H1 (cell line): ENCODE data around the gene PCDHA10. TPM values are rescaled to one million over a fixed set of nuclear protein-coding genes. Genes with fewer than 3 reads are reported as not detected.
"Not testable (repeated sequence)": the region's sequence is repeated elsewhere in the genome, so short reads cannot be mapped to it uniquely, and the experiment has no call there.

ENCODE experiments used
- CTCF ChIA-PET: fragments of 300-600 bp; sonication (Branson Sonifier 250); formaldehyde crosslinking; loops from one replicate; lab custom pipeline; 2021; ENCODE audit not compliant: partially characterized antibody; lab: Charles Lee
- POLR2A ChIA-PET: fragments of 300-600 bp; sonication (Branson Sonifier 250); formaldehyde crosslinking; loops from one replicate; lab custom pipeline; 2021; ENCODE audit warnings: inconsistent platforms; ENCODE audit not compliant: partially characterized antibody; lab: Charles Lee
- DNase-seq, 2 experiments: peaks; one replicate each; pipeline versions ENCODE4 v3.0.0 to v3.0.0-alpha.2; 2010 to 2022; ENCODE audit warnings: low spot score in 2 of 2, low read depth in 1 of 2, mixed read lengths in 1 of 2
- FAIRE-seq: peaks from 2 replicates; lab custom pipeline; 2011; peaks lifted over from hg19 to GRCh38; lab: Jason Lieb, UNC
- H2AFZ ChIP-seq: 2 replicates; pipeline ENCODE4 v1.8.1; 2012; ENCODE audit warnings: low read length, inconsistent platforms
- H2AK5ac ChIP-seq: 2 replicates; pipeline ENCODE4 v1.6.1; 2013; ENCODE audit warnings: low read depth, low read length
- H2BK120ac ChIP-seq: replicated peaks from 2 replicates; pipeline ENCODE3; 2013; ENCODE audit warnings: low read depth, low read length, inconsistent platforms
- H2BK12ac ChIP-seq: 2 replicates; pipeline ENCODE4 v1.6.1; 2013; ENCODE audit warnings: low read depth, low read length
- H2BK15ac ChIP-seq: 2 replicates; pipeline ENCODE4 v1.6.1; 2013; ENCODE audit warnings: low read length
- H2BK20ac ChIP-seq: 2 replicates; pipeline ENCODE4 v1.6.1; 2013; ENCODE audit warnings: low read length
- H2BK5ac ChIP-seq: 2 replicates; pipeline ENCODE4 v1.6.1; 2013; ENCODE audit warnings: low read depth, low read length
- H3K14ac ChIP-seq: 2 replicates; pipeline ENCODE4 v1.6.1; 2013; ENCODE audit warnings: inconsistent platforms; ENCODE audit not compliant: insufficient read length
- H3K18ac ChIP-seq: 2 replicates; pipeline ENCODE4 v1.6.1; 2013; ENCODE audit warnings: low read length; ENCODE audit errors: extremely low read depth
- H3K23ac ChIP-seq: 2 replicates; pipeline ENCODE4 v1.6.1; 2013; ENCODE audit warnings: inconsistent platforms; ENCODE audit not compliant: insufficient read length
- H3K23me2 ChIP-seq: 2 replicates; pipeline ENCODE4 v1.6.1; 2013; ENCODE audit warnings: low read depth, low read length
- H3K27ac ChIP-seq: 2 replicates; pipeline ENCODE4 v1.6.1; 2011; ENCODE audit warnings: low read depth, low read length, inconsistent platforms
- H3K27me3 ChIP-seq, 4 experiments: replicated peaks in 1 of 4; 1 replicate in 1 of 4; 2 replicates in 3 of 4; pipeline versions ENCODE4 v1.6.1 to v1.8.1; 2011 to 2013; ENCODE audit warnings: low read length in 3 of 4, mild to moderate bottlenecking in 3 of 4, inconsistent platforms in 2 of 4, mixed read lengths in 2 of 4, moderate library complexity in 1 of 4; ENCODE audit not compliant: control insufficient read depth in 3 of 4, insufficient read depth in 3 of 4; ENCODE audit errors: extremely low read depth in 1 of 4
- H3K36me3 ChIP-seq, 4 experiments: 2 replicates each; pipeline versions ENCODE4 v1.6.1 to v1.8.1; 2011 to 2013; ENCODE audit warnings: mild to moderate bottlenecking in 4 of 4, low read length in 3 of 4, moderate library complexity in 2 of 4, control low read depth in 1 of 4, inconsistent platforms in 1 of 4; ENCODE audit not compliant: insufficient read depth in 4 of 4, control insufficient read depth in 2 of 4
- H3K4ac ChIP-seq: replicated peaks from 2 replicates; pipeline ENCODE3; 2013; ENCODE audit warnings: low read length, low read depth, mixed read lengths, inconsistent platforms; ENCODE audit not compliant: insufficient read length
- H3K4me1 ChIP-seq, 4 experiments: replicated peaks in 1 of 4; 1 replicate in 1 of 4; 2 replicates in 3 of 4; pipeline versions ENCODE4 v1.6.1 to v1.8.1; 2011 to 2013; ENCODE audit warnings: low read length in 3 of 4, inconsistent platforms in 2 of 4, mixed read lengths in 1 of 4; ENCODE audit not compliant: insufficient read depth in 4 of 4, control insufficient read depth in 3 of 4
- H3K4me2 ChIP-seq, 2 experiments: 2 replicates each; pipeline versions ENCODE4 v1.6.1 to v1.8.1; 2011 to 2013; ENCODE audit warnings: low read depth in 2 of 2, low read length in 2 of 2, control low read depth in 1 of 2, inconsistent platforms in 1 of 2, mild to moderate bottlenecking in 1 of 2; ENCODE audit not compliant: insufficient read depth in 1 of 2
- H3K4me3 ChIP-seq, 4 experiments: fragments of 200-600, 300-600 bp in 1 of 4; sonication (generic), shearing (Covaris generic), sonication (Bioruptor Twin) in 1 of 4; 2 replicates each; pipeline versions ENCODE4 v1.5.1 to v1.8.1; 2011 to 2016; ENCODE audit warnings: low read length in 4 of 4, low read depth in 3 of 4, control low read depth in 2 of 4, inconsistent platforms in 2 of 4, mild to moderate bottlenecking in 2 of 4, mixed read lengths in 1 of 4, moderate library complexity in 1 of 4; ENCODE audit not compliant: insufficient read depth in 2 of 4; ENCODE audit errors: extremely low read depth in 1 of 4
- H3K56ac ChIP-seq: replicated peaks from 2 replicates; pipeline ENCODE3; 2013; ENCODE audit warnings: low read depth, mild to moderate bottlenecking, mixed read lengths, low read length, inconsistent platforms; ENCODE audit not compliant: insufficient read length
- H3K79me1 ChIP-seq: 2 replicates; pipeline ENCODE4 v1.6.1; 2013; ENCODE audit warnings: low read depth, low read length, control low read depth
- H3K79me2 ChIP-seq, 2 experiments: 2 replicates each; pipeline versions ENCODE4 v1.6.1 to v1.8.1; 2012 to 2013; ENCODE audit warnings: low read length in 2 of 2, mild to moderate bottlenecking in 2 of 2, inconsistent platforms in 1 of 2; ENCODE audit not compliant: insufficient read depth in 2 of 2, control insufficient read depth in 1 of 2
- H3K9ac ChIP-seq, 4 experiments: replicated peaks in 1 of 4; 1 replicate in 1 of 4; 2 replicates in 3 of 4; pipeline versions ENCODE4 v1.6.1 to v1.8.1; 2011 to 2013; ENCODE audit warnings: low read depth in 3 of 4, low read length in 3 of 4, control low read depth in 2 of 4, mild to moderate bottlenecking in 2 of 4, moderate library complexity in 2 of 4, inconsistent platforms in 1 of 4; ENCODE audit errors: extremely low read depth in 1 of 4
- H3K9me3 ChIP-seq, 2 experiments: 2 replicates each; pipeline versions ENCODE4 v1.6.1 to v1.8.1; 2012 to 2013; ENCODE audit warnings: mild to moderate bottlenecking in 2 of 2, moderate library complexity in 2 of 2, control low read depth in 1 of 2, inconsistent platforms in 1 of 2, low read depth in 1 of 2, low read length in 1 of 2, mixed read lengths in 1 of 2; ENCODE audit not compliant: insufficient read depth in 2 of 2
- H4K20me1 ChIP-seq, 2 experiments: replicated peaks in 1 of 2; 2 replicates each; pipeline versions ENCODE3 to v1.8.1; 2011 to 2013; ENCODE audit warnings: inconsistent platforms in 2 of 2, low read length in 2 of 2, mild to moderate bottlenecking in 1 of 2; ENCODE audit not compliant: insufficient read depth in 2 of 2, control insufficient read depth in 1 of 2
- H4K5ac ChIP-seq: 2 replicates; pipeline ENCODE4 v1.6.1; 2013; ENCODE audit warnings: low read length, low read depth, mixed read lengths, inconsistent platforms; ENCODE audit not compliant: insufficient read length
- H4K8ac ChIP-seq: 2 replicates; pipeline ENCODE4 v1.8.0; 2013; ENCODE audit warnings: mild to moderate bottlenecking, moderate library complexity, low read length, inconsistent platforms; ENCODE audit not compliant: insufficient read depth; ENCODE audit errors: extremely low read depth
- H4K91ac ChIP-seq: replicated peaks from 2 replicates; pipeline ENCODE3; 2013; ENCODE audit warnings: low read length, mixed read lengths, inconsistent platforms; ENCODE audit not compliant: insufficient read length
- WGBS, 2 experiments: shearing (Covaris generic) in 1 of 2; methylation state at CpG; one replicate each; pipeline versions ENCODE4 v1.1.6 to v1.1.7; 2013 to 2015; ENCODE audit warnings: low lambda C conversion rate in 2 of 2, mixed read lengths in 2 of 2, inconsistent platforms in 1 of 2, low coverage in 1 of 2, missing lambda C conversion rate in 1 of 2; ENCODE audit not compliant: insufficient replicate concordance in 2 of 2, insufficient coverage in 1 of 2, insufficient read length in 1 of 2; ENCODE audit errors: extremely low coverage in 1 of 2, missing lambda C conversion rate in 1 of 2; 5-methylcytosine and 5-hydroxymethylcytosine counted together
- polyA plus RNA-seq, 7 experiments: library from polyadenylated mRNA; depleted of rRNA in 3 of 7; stranded (reverse) in 5 of 7; unstranded in 2 of 7; fragments of >200 nt in 5 of 7; fragments of 200-250 nt in 2 of 7; gene quantifications; 1 replicate in 5 of 7; 2 replicates in 1 of 7; 4 replicates in 1 of 7; pipeline versions ENCODE4 v1.2.1 to v1.2.3, GENCODE V29; 2011 to 2013; ENCODE audit warnings: missing spikeins in 2 of 7, mixed read lengths in 2 of 7
- total RNA-seq: library from RNA; stranded (reverse); fragmentation: NEBNext Ultra II Directional; extraction: Animal tissue kit (Norgen Biotek cat#: 25700); gene quantifications from 2 replicates; pipeline ENCODE4 v1.2.1, GENCODE V29; 2021

Gene PCDHA10
- total and polyA plus RNA-seq, 2 of the 8 experiments (the other 6 are each of a cell fraction or from before 2014, with no cell fraction given), result 2.8 to 5.4 TPM

GRCh38 chr5:140822969-140823368 lies 32.7 kb upstream of the PCDHA10 start:
- H3K79me1 ChIP-seq, H3K9ac ChIP-seq, H4K5ac ChIP-seq, H3K27ac ChIP-seq, H2BK20ac ChIP-seq, H3K23me2 ChIP-seq, H3K56ac ChIP-seq, H3K79me2 ChIP-seq, H4K91ac ChIP-seq, H3K18ac ChIP-seq, H2BK12ac ChIP-seq, H3K4me1 ChIP-seq, H3K23ac ChIP-seq, H3K4ac ChIP-seq, H2AK5ac ChIP-seq, H3K4me3 ChIP-seq, FAIRE-seq, H3K9me3 ChIP-seq, H3K14ac ChIP-seq, POLR2A ChIA-PET, H2AFZ ChIP-seq, H3K27me3 ChIP-seq, H4K20me1 ChIP-seq, H3K4me2 ChIP-seq, H2BK120ac ChIP-seq, H2BK5ac ChIP-seq, H4K8ac ChIP-seq, DNase-seq, H3K36me3 ChIP-seq, H2BK15ac ChIP-seq: not testable (repeated sequence)
- CTCF ChIA-PET, result interaction anchor here (1.8 to 5.5 kb wide), 2 partner anchors 15 to 18 kb away, joined by 11 to 49 read pairs; partner anchors contain the start of genes PCDHA4 and PCDHA8
- 93% methylated on average over 32 of the region's 48 CpGs; no CpG with 5 or more reads in 1 of the 2 experiments for WGBS, 2 experiments
